K562 treated with DMSO at 1 percent for 12 hours (cell line): ENCODE measurements around the gene VDAC1. TPM values are rescaled to one million over a fixed set of nuclear protein-coding genes. Genes with fewer than 3 reads are reported as not detected.

Experiments used
- total RNA-seq: library from RNA; unstranded; fragments of 300-600 nt; gene quantifications from 2 replicates; pipeline ENCODE4 v1.2.3, GENCODE V29; 2022; ENCODE audit not compliant: insufficient read depth

Gene VDAC1, protein sequence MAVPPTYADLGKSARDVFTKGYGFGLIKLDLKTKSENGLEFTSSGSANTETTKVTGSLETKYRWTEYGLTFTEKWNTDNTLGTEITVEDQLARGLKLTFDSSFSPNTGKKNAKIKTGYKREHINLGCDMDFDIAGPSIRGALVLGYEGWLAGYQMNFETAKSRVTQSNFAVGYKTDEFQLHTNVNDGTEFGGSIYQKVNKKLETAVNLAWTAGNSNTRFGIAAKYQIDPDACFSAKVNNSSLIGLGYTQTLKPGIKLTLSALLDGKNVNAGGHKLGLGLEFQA
- 82.2 and 126 TPM in 2 replicates for total RNA-seq

DNA sequence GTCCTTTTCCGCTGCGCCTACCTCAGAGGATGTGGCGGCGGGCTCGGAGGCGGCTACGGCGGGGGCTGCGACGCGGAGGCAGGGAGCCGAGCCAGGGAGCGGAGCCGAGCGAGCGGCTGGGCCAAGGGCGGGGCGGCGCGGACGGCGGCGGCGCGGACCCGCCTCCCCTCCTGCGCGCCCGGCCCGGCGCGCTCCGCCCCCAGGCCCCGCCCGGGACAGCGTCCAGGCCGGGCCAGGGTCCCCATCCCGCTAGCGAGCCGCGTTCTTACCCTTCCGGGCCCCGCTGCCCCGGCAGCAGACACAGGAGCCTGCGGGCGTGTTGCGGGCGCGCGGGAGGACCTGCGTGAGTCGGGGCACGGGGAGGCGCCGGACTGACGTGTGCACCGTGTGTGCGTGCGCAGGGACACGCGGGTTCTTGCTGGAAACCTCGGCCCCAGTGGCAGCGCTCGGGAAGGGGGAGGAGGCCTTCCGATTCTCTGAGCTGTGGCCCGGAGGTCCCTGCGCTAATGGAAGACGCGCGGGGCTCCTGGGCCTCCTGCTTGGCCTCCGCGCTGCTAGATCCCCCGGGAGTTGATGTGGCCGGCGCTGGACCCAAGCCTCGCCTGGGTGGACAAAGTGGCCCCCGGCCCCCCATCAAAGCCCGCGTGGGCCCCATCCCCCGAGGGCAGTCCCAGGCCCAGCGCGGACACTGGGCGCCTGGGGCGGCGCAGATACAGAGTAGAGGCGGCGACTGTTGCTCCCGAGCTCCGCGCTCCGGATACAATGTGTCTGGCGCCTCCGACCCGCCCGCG, at the start of gene VDAC1:
VDAC1 (minus strand) TSS at position 350 of the 791 bp plus-strand sequence. CDS start 11,963 bp downstream, outside the sequence.

DNA sequence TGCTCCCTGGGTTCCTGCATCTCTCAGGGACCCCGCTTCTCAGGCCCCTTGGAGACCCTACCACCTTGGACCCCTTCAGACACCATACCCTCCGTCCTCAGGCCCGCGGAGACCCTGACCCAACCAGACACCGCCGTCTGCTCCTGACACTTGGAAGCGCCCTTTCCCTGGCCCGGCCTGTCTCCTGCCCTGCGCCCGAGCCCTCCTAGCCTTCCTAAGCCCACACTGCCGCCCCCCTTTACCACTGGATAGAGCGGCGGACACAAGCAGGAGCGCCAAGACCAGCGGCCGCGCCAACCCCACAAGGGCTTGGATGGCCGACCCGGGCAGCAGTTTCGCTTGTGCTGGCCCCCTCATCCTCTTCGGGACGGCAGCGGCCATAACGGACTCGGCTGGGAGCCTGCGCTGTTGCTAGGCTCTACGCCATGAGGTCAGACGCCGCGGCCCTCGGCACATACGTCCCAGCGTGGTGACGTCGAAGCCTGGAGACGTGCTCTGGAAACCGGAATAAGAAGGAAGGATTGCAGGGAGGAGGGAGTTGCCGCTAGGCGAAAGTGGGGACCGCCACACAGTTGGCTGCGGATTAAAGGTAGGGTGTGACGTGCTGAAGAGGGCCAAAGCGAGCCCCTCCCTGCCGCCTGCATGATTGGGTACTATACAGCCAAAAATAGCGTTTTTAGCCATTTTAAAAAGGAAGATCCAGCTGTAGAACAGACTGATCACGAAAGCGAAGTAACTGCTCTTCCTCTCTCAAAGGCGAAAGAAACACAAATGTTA, 36.4 kb downstream of the VDAC1 start, which contains the start of gene C5orf15:
C5orf15 (minus strand) TSS at position 422 of the 777 bp plus-strand sequence; CDS start at position 381, 41 bp downstream.

Other genes starting within 250 kb of the VDAC1 start
- 9.2 and 31.8 TPM in 2 replicates for gene C5orf15, start 36.4 kb downstream of the VDAC1 start, total RNA-seq
- 1.9 and 6.5 TPM in 2 replicates for gene TCF7, start 109.7 kb upstream of the VDAC1 start, total RNA-seq
- 464 and 590 TPM in 2 replicates for gene SKP1, start 172.0 kb upstream of the VDAC1 start, total RNA-seq
- gene PPP2CA, start 221.1 kb upstream of the VDAC1 start, total RNA-seq = 73.5 and 111 TPM in 2 replicates